Esophagus muscularis mucosa (tissue), 4 donors: Measurements from ENCODE around the gene CFAP74. TPM values are rescaled to one million over a fixed set of nuclear protein-coding genes. Genes with fewer than 3 reads are reported as not detected.

Experiments used
- DNase-seq: peaks from one replicate; pipeline ENCODE4 v3.0.0-alpha.2; 2017; ENCODE audit errors: extremely low spot score
- H3K27ac ChIP-seq, 4 donors: fragments of 200-600 bp; sonication (generic); replicated peaks in 1 of 4; 1 replicate in 3 of 4; 2 replicates in 1 of 4; pipeline ENCODE4 v1.5.1; 2016 to 2019; ENCODE audit warnings: mild to moderate bottlenecking in 1 of 4
- H3K27me3 ChIP-seq, 4 donors: fragments of 200-600 bp; sonication (generic); one replicate each; pipeline versions ENCODE4 v1.5.1 to v1.6.0; 2016 to 2019
- H3K36me3 ChIP-seq, 4 donors: fragments of 200-600 bp; sonication (generic); one replicate each; pipeline ENCODE4 v1.5.1; 2016 to 2019
- H3K4me1 ChIP-seq, 4 donors: fragments of 200-600 bp; sonication (generic); one replicate each; pipeline ENCODE4 v1.5.1; 2016 to 2019
- H3K4me3 ChIP-seq, 4 donors: fragments of 200-600 bp; sonication (generic); 1 replicate in 2 of 4; 2 replicates in 2 of 4; pipeline ENCODE4 v1.5.1; 2016 to 2019; ENCODE audit warnings: mild to moderate bottlenecking in 4 of 4, moderate library complexity in 1 of 4
- H3K9me3 ChIP-seq, 4 donors: fragments of 200-600 bp; sonication (generic); 1 replicate in 3 of 4; 2 replicates in 1 of 4; pipeline ENCODE4 v1.5.1; 2016 to 2019
- EP300 ChIP-seq: sonication (generic); formaldehyde crosslinking; IDR thresholded peaks from one replicate; pipeline ENCODE4 v1.6.1; 2017; ENCODE audit warnings: antibody characterized with exemption
- POLR2A ChIP-seq: fragments of 450-650 bp; IDR thresholded peaks from one replicate; pipeline ENCODE4 v1.6.1; 2017; ENCODE audit warnings: antibody characterized with exemption, moderate library complexity, mild to moderate bottlenecking, low read depth
- POLR2AphosphoS5 ChIP-seq, 2 donors: sonication (generic); formaldehyde crosslinking; IDR thresholded peaks; one replicate each; pipeline ENCODE4 v1.6.1; 2017; ENCODE audit warnings: antibody characterized with exemption in 2 of 2
- WGBS: methylation state at CpG from one replicate; pipeline ENCODE4 v1.1.5; 2018; 5-methylcytosine and 5-hydroxymethylcytosine counted together
- intact Hi-C: fragments of 100-400 bp; cut with DNase I; formaldehyde crosslinking; loops from one replicate; pipeline ENCODE4 v1.15.1; 2023
- total RNA-seq, 4 donors: library from RNA; depleted of rRNA; stranded (reverse); fragments of >200 nt; gene quantifications; one replicate each; pipeline versions ENCODE4 v1.1.0 to v1.2.1, GENCODE V29; 2016
- TF ChIP-seq, protein P1 (sequence below), 3 experiments: fragments of 200-600 bp in 2 of 3; fragments of 450-650 bp in 1 of 3; sonication (generic) in 2 of 3; IDR thresholded peaks; one replicate each; pipeline ENCODE4 v1.5.1; 2017 to 2019; ENCODE audit warnings: antibody characterized with exemption in 3 of 3, mild to moderate bottlenecking in 2 of 3, moderate library complexity in 1 of 3

Gene CFAP74
- total RNA-seq, 4 donors from 2014 or later = not detected

DNA sequence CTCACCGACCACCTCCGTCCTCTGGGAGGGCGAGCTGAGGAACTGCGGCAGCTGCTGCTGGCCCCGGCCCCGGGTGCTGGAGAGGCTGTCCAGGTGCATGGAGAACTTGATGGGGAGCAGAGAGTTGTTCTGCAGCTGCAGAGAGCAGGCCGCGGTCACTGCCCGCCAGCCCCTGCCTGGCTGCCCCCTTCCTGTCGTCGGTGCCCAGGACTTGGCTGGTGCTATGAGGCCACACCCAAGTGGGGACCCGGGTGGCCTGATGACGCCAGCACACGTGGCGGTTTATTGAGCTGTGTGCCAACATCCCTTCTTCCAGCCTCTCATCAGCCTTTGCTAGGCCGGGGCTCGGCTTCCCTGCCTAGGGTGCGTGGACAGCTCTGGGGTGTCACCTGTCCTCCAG, 79.2 kb downstream of the CFAP74 start:
- Histone ChIP-seq H3K36me3 (no peaks in the 10 kb centered on the region), H3K9me3 (no peaks in the 10 kb centered on the region), H3K27me3 (peaks cover 0 to 19% (median 0%) of the 10 kb centered on the region in 4 donors), H3K27ac (no peak overlapping the region), H3K4me1 (peaks cover 5 to 18% (median 9%) of the 10 kb centered on the region in 4 donors), H3K4me3 (no peak overlapping the region)
- DNase-seq = no peak
- TF ChIP-seq, protein P1, sequence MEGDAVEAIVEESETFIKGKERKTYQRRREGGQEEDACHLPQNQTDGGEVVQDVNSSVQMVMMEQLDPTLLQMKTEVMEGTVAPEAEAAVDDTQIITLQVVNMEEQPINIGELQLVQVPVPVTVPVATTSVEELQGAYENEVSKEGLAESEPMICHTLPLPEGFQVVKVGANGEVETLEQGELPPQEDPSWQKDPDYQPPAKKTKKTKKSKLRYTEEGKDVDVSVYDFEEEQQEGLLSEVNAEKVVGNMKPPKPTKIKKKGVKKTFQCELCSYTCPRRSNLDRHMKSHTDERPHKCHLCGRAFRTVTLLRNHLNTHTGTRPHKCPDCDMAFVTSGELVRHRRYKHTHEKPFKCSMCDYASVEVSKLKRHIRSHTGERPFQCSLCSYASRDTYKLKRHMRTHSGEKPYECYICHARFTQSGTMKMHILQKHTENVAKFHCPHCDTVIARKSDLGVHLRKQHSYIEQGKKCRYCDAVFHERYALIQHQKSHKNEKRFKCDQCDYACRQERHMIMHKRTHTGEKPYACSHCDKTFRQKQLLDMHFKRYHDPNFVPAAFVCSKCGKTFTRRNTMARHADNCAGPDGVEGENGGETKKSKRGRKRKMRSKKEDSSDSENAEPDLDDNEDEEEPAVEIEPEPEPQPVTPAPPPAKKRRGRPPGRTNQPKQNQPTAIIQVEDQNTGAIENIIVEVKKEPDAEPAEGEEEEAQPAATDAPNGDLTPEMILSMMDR (IDR thresholded peaks at IDR 0.05) = no peak
- TF ChIP-seq EP300 (no peak), POLR2AphosphoS5 (IDR thresholded peaks at IDR 0.05) (no peak)
- intact Hi-C loops = no loop called here
- 47% methylated on average over 14 of the region's 18 CpGs for WGBS

DNA sequence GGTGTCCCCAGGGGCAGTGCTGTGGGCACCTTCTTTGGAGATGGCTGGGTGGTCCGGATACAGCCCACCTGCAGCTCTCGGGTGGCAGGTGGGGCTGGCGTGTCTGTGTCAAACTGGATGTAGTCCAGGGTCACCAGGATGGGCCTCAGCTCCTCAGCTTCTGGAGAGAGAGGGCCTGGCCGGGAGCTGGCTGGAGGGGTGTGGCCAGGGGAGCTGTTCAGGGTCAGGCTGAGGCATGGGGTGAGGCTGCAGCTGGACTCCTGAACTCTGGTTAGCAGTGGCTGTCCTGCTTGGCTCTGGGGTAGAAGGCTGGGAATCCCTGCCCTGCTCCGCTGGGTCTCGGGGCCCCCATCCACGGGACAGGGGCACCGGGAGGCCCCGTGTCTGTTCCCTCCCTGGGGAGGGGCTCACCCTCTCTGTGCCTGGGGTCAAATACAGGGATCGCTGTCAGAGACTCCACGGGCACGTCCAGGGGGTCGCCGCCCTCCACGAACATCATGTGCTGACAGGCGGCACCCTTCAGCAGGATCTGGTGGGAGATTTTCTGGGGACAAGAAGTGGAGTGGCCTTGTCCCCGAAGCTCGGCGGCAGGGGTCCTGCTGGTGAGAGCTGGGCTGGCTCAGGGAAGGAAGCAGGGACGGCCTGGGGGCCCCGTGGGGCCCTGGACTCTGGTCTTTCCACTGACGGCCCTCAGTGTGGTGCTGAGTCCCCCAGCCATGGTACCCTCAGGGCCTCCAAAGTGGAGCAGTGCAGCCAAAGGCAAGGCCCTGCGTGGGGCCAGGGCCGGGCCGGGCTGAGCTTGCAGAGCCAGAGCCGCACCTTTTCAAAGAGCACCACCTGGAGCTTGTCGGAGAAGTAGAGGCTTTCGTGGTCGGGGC, 80.4 kb downstream of the CFAP74 start:
- Histone ChIP-seq H3K4me1 (peaks cover 16 to 22% (median 19%) of the 10 kb centered on the region in 4 donors), H3K36me3 (no peaks in the 10 kb centered on the region), H3K4me3 (no peak overlapping the region), H3K27me3 (peaks cover 0 to 11% (median 0%) of the 10 kb centered on the region in 4 donors), H3K9me3 (no peaks in the 10 kb centered on the region), H3K27ac (no peak overlapping the region)
- 77% methylated on average over 13 of the region's 29 CpGs for WGBS
- intact Hi-C loops = no loop called here
- TF ChIP-seq POLR2A (no peak), POLR2AphosphoS5 (IDR thresholded peaks at IDR 0.05) (no peak), EP300 (no peak)
- TF ChIP-seq, protein P1 (IDR thresholded peaks at IDR 0.05) = no peak
- no peak for DNase-seq

DNA sequence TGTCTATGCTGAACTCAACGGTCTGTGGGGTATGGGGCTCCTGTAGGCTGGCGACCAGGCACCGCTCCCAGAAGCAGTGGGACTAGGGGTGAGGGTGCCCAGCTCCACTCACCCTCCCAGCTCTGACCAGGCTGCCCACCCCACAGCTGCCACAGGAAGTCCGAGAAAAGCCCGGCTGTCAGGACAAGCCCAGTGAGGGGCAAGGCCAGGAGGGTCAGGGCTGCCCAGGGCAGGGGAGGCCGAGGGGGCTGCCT, 81.0 kb downstream of the CFAP74 start:
- no peak for TF ChIP-seq POLR2A
- no peak for TF ChIP-seq EP300
- TF ChIP-seq, protein P1 (IDR thresholded peaks at IDR 0.05) = no peak
- no peak for TF ChIP-seq POLR2AphosphoS5 (IDR thresholded peaks at IDR 0.05)
- H3K4me3 ChIP-seq = no peak overlapping the region
- H3K4me1 ChIP-seq = peaks cover 18 to 24% (median 22%) of the 10 kb centered on the region in 4 donors
- H3K36me3 ChIP-seq = no peaks in the 10 kb centered on the region
- 60% methylated on average over 1 of the region's 6 CpGs for WGBS
- intact Hi-C loops = no loop called here
- H3K9me3 ChIP-seq = no peaks in the 10 kb centered on the region
- no peak overlapping the region for H3K27ac ChIP-seq
- peaks cover 0 to 8% (median 0%) of the 10 kb centered on the region in 4 donors for H3K27me3 ChIP-seq
- DNase-seq = no peak

DNA sequence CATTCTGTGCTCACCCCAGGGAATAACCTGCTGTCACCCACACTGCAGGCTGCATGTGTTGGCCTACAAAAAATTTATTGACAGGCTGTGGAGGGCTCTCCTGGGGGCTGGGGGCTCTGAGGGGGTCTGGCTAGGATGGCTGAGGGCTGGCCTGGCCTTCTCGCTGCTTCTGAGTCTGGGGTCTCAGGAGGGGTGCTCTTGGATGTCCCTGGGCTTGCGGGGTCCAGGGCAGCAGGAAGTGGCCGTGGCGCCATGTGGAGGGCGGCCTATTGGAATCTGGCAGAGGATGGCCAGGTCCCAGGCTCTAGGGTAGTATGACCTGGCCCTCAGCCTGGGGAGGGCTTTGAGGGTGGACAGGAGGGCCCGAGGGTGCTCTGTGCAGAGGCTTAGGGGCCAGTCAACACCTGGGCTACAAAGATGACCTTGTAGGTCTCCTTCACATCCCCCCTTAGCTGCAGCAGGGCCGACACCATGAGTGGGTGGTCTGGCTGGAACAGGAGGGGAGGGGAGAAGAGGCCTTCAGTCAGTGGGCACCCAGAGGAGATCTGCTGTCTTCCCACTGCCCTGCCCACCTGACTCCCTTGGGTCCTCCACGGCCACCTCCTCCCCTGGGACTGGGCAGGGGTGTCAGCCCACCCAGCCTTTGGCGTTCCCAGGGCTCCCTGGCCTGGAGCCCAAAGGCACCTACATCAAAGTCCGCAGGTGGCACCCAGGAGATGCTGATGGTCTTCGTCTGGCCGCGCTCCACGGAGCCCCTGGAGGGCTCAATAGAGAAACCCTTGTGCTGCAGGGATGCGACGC, 81.5 kb downstream of the CFAP74 start:
- intact Hi-C loops = no loop called here
- Histone ChIP-seq H3K9me3 (no peaks in the 10 kb centered on the region), H3K4me1 (peaks cover 14 to 24% (median 22%) of the 10 kb centered on the region in 4 donors), H3K36me3 (no peaks in the 10 kb centered on the region), H3K27ac (no peak overlapping the region), H3K27me3 (peaks cover 0 to 3% (median 0%) of the 10 kb centered on the region in 4 donors), H3K4me3 (no peak overlapping the region)
- no peak for DNase-seq
- WGBS = 93% methylated on average over 8 of the region's 16 CpGs
- TF ChIP-seq POLR2A (no peak), POLR2AphosphoS5 (IDR thresholded peaks at IDR 0.05) (no peak)

DNA sequence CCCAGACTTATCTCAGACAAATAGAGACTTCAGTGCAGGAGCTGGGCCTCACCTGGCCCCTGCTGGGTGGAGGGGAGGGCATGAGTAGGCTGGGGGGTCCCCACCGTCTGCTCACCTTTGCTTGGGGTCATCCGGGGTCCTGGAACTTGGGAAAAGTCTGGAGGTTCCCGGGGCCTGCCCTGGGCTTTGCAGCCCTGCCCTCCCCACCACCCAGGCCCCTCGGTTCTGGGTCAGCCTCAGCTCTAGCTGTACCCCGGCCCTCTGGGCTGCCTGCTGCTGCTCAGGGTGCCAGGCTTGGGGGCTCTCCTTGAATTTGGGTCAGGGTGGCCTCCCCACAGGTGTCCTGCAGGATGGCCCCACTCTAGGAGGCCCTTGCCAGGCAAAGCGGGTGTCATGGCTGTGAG, 82.1 kb downstream of the CFAP74 start:
- H3K4me3 ChIP-seq = no peak overlapping the region
- H3K9me3 ChIP-seq = no peaks in the 10 kb centered on the region
- H3K36me3 ChIP-seq = no peaks in the 10 kb centered on the region
- H3K27me3 ChIP-seq = no peaks in the 10 kb centered on the region
- H3K4me1 ChIP-seq = peaks cover 14 to 24% (median 22%) of the 10 kb centered on the region in 4 donors
- DNase-seq = no peak
- no peak overlapping the region for H3K27ac ChIP-seq
- TF ChIP-seq POLR2AphosphoS5 (IDR thresholded peaks at IDR 0.05) (no peak), POLR2A (no peak), EP300 (no peak)
- TF ChIP-seq, protein P1 (IDR thresholded peaks at IDR 0.05) = no peak
- 91% methylated on average over 5 of the region's 6 CpGs for WGBS
- intact Hi-C loops = no loop called here
